SH-SY5Y (cell line): ENCODE measurements around the gene ATP6V0A4.

ENCODE experiments used
- GATA2 ChIP-seq: IDR thresholded peaks from 2 replicates; pipeline ENCODE4 v1.6.1; 2011; ENCODE audit warnings: mild to moderate bottlenecking, low read depth, low read length
- GATA3 ChIP-seq: IDR thresholded peaks from 2 replicates; pipeline ENCODE4 v1.6.1; 2011; ENCODE audit warnings: low read depth, mild to moderate bottlenecking, low read length, moderate library complexity

DNA sequence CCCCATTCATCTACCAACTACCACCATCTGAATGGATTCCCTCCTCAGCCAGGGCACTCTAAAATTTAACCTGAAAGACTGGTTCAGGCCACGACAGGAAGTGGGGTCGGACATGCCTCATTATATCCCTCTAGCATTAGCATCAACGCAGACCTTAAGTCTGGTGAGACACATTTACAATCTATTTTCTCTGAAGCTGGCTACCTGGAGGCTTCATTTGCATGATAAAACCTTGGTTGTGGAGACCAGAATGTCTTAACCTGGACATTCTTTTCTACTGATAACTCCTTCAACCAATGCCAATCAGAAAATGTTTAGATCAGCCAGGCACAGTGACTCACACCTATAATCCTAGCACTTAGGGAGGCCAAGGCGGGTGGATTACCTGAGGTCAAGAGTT lies 139.1 kb downstream of the ATP6V0A4 start:
- TF ChIP-seq GATA2, result no peak
- no peak for TF ChIP-seq GATA3
